ENCODE measurements around the gene GPX3.
A peak's percentile ranks its signal among the peaks of the same experiment; 100 is the strongest.

Gene GPX3

DNA sequence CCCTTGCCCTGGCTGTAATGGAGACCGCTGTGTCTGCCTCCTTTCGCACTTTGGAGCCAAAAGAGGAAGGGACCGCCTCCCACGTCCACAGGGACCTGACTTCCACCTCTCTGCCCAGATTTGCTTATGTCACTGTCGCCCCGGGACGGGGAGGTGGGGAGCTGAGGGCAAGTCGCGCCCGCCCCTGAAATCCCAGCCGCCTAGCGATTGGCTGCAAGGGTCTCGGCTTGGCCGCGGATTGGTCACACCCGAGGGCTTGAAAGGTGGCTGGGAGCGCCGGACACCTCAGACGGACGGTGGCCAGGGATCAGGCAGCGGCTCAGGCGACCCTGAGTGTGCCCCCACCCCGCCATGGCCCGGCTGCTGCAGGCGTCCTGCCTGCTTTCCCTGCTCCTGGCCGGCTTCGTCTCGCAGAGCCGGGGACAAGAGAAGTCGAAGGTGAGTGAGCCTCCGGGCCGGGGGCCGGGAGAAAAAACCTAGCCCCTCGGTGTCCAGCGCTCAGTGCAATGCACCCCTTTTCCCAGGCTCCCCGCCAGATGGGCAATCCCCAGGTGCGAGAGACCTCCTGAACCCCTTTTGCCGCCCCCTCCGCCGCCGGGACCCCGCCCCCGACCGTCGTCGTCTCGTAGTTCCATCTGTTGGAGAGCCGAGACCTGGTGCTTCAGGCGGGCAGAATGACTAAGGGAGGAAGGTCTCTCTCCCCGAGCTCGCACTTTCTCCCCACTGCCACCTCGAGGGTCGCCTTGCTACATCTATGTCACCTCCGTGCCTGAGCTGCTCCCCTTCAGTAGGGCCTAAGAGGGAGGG, at the start of gene GPX3:
Gene GPX3 (plus strand): TSS at position 288 of the 807 bp plus-strand sequence. CDS start 64 bp downstream, at position 352.
- peak; percentile 78 for DNase-seq (ENCODE audit: low spot score)

GRCh38 chr5:150978590-150978989, 41.8 kb upstream of the GPX3 start:
- DNase-seq (ENCODE audit: low spot score), result no peak

DNA sequence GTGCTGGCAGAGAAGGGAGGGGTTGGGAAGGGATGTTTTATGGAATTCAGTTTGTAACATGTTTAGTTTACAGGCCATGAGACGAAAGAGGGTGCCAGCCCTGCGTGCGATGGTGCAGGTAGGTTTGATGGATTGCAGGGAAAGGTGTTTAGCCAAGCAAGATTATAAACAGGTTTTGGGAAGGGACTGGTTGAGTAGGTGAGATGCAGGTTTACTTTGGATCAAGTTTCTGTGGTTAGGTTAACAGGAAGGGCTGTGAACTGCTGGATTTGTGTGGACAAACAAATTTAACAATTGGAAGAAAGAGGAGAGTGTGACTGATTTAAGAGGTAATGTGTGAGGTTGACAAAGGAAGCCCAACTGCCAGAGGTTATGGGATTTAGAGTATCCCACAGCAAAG, 32.6 kb upstream of the GPX3 start:
- DNase-seq (ENCODE audit: low spot score), result no peak

GRCh38 chr5:150989695-150990094, 30.7 kb upstream of the GPX3 start:
- no peak for DNase-seq (ENCODE audit: low spot score)

DNA sequence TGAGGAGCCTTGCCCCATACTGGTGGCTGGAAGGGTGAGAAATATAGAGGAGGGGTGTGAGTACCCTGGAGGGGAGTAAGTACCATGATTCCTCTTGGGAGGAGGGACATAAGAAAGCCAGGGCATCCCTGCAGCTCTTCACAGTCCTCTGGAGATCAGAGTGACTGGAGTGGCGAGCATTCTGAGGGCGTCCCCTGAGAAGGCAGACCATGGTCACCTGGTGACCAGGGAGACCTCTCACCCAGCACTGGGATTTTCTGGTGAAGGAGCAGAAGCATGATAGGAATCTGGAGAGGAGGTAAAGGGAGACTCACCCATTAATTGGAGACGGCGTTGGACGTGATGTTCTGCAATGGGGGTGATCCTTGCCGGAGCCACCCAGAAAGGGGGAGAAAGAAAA, 27.7 kb upstream of the GPX3 start:
- DNase-seq (ENCODE audit: low spot score), result no peak

- no peak for DNase-seq (ENCODE audit: low spot score)
Measured at GRCh38 chr5:150993422-150993821, 27.0 kb upstream of the GPX3 start.

GRCh38 chr5:150993826-150994412, 26.5 kb upstream of the GPX3 start:
- no peak for DNase-seq (ENCODE audit: low spot score)

DNA sequence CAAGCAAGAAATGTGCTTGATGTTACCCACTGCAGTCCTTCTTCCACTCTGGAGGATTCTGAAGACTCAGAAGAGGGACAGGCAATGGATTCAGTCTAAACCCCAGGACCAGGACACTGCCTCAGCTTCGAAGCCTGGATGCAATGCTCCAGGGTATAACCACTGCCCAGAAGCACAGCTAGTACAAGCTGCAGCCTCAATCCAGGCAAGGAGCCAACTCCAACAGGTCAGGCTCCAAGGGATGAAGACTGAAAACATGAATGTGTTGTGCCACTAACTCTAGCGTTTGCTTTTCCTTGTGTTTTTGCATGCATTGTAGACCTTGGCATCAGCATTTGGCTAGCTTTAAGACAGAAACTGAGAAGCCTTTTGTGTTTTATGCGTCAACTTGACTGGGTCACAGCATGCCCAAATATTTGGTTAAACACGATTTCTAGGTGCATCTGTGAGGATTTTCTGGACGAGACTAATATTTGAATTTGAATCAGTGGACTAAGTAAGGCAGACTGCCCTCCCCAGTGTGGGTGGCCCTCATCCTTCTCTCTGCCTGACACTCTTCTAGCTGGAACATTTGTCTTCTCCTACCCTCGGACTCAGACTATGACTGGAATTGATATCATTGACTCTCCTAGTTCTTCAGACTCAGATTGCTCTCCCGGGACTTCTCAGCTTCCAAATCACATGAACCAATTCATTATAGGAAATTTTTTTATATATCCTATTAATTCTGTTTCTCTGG, 20.5 kb upstream of the GPX3 start:
- no peak for DNase-seq (ENCODE audit: low spot score)

DNA sequence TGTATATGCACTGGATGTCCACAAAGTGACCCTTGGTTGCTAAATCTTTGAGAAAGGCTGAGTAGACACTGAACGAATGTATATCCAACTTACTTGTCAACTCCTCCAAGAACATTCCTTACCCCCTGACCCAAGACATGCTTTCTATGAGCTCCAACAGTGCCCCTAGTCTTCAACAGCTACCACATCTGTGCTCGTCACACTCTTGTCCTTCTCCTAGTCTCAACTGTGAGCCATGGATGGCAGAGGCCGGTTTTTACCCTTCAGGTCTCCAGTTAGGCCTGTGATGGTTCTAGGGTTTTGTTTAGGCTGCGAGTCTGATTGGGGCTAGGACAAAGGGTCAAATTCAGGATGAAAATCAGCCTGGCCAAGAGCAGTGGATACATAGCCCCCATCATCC, 19.0 kb upstream of the GPX3 start:
- no peak for DNase-seq (ENCODE audit: low spot score)

- DNase-seq (ENCODE audit: low spot score), result peak; percentile 64
Measured at GRCh38 chr5:151002250-151002649, 18.1 kb upstream of the GPX3 start.

GRCh38 chr5:151002681-151003502, 17.5 kb upstream of the GPX3 start:
- DNase-seq (ENCODE audit: low spot score), result no peak

- DNase-seq (ENCODE audit: low spot score), result no peak
Measured at GRCh38 chr5:151003503-151003860, 16.9 kb upstream of the GPX3 start.

GRCh38 chr5:151004499-151004898, 15.9 kb upstream of the GPX3 start:
- DNase-seq (ENCODE audit: low spot score), result no peak

- no peak for DNase-seq (ENCODE audit: low spot score)
Measured at GRCh38 chr5:151005187-151005949, 15.0 kb upstream of the GPX3 start.

- DNase-seq (ENCODE audit: low spot score), result no peak
Measured at GRCh38 chr5:151005950-151006576, 14.3 kb upstream of the GPX3 start.

DNA sequence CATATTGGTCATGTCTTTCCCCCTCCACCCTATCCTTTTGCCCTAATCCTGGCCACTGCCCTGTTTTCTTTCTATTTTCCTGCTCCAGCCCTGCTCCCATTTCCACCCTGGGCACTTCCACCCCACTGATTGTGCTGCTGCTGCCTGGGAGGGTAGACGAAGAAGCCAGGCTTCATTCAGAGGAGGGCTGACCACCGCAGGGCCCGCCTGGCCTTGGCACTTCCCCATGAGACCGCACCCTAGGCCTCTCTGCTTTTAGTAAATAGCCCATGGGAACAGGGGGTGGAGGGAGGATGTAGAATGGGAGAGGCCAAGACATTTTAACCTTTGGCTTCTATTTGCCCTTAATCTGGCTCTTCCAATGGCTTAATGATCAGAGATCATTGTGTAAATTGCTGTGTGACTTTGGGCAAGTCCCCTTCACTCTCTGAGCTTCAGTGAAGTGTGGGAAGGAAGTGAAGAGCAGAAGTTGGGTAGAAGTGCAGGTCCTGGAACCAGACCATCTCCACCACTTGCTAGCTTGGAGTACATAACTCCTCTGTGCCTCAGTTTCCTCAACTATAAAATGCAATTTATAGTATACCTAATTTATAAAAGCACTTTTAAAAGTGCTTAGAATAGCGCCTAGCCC, 13.6 kb upstream of the GPX3 start:
- no peak for DNase-seq (ENCODE audit: low spot score)

- DNase-seq (ENCODE audit: low spot score), result no peak
Measured at GRCh38 chr5:151007430-151008209, 12.8 kb upstream of the GPX3 start.

- DNase-seq (ENCODE audit: low spot score), result no peak
Measured at GRCh38 chr5:151008210-151008491, 12.2 kb upstream of the GPX3 start.

DNA sequence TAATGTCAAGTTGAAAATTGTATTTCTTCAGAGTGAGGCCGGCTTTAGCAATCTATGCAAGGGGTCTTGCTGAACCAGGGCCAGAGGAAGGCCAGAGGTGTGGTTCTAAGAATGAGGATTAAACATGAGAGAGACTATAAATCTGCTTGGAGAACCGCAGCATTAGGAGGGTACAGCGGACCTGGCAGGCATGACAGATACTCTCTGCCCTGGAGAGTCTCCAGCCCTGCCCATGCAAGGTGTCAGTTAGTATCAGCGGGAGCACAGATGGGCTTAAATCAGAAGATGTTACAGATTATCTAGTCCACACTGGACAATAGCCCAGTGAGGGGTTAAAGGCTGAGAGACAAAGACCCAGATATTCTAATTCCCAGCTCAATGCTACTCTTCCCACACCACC, 11.5 kb upstream of the GPX3 start:
- no peak for DNase-seq (ENCODE audit: low spot score)

GRCh38 chr5:151012862-151013261, 7.5 kb upstream of the GPX3 start:
- DNase-seq (ENCODE audit: low spot score), result no peak
